ENCODE results near the gene ARHGAP26.

- TF ChIP-seq CTCF (IDR thresholded peaks at IDR 0.05) (no peak), EP300 (IDR thresholded peaks at IDR 0.05) (no peak)
Observed at GRCh38 chr5:142954455-142954854, 184.3 kb downstream of the ARHGAP26 start.
